Fibroblast of lung (primary cell): ENCODE results near the gene ZNF154. TPM values are rescaled to one million over a fixed set of nuclear protein-coding genes. Genes with fewer than 3 reads are reported as not detected.

Source experiments
- DNase-seq, 2 donors: peaks; one replicate each; pipeline versions ENCODE4 v3.0.0 to v3.0.0-alpha.2; 2010; ENCODE audit warnings: low read depth in 2 of 2
- H2AFZ ChIP-seq: 2 replicates; pipeline ENCODE4 v1.5.1; 2012; ENCODE audit warnings: low read length, control low read depth, inconsistent platforms
- H3K27ac ChIP-seq: 2 replicates; pipeline ENCODE4 v1.5.1; 2011; ENCODE audit warnings: low read length, control low read depth; ENCODE audit not compliant: insufficient read depth
- H3K27me3 ChIP-seq: 2 replicates; pipeline ENCODE4 v1.5.1; 2011; ENCODE audit warnings: mild to moderate bottlenecking, low read length; ENCODE audit not compliant: control insufficient read depth, insufficient read depth
- H3K36me3 ChIP-seq: 2 replicates; pipeline ENCODE4 v1.5.1; 2011; ENCODE audit warnings: low read length; ENCODE audit not compliant: control insufficient read depth, insufficient read depth
- H3K4me1 ChIP-seq: 2 replicates; pipeline ENCODE4 v1.5.1; 2011; ENCODE audit warnings: low read length; ENCODE audit not compliant: control insufficient read depth, insufficient read depth; ENCODE audit errors: extremely low read depth
- H3K4me2 ChIP-seq: 2 replicates; pipeline ENCODE4 v1.5.1; 2011; ENCODE audit warnings: low read length, control low read depth; ENCODE audit not compliant: insufficient read depth; ENCODE audit errors: extremely low read depth
- H3K4me3 ChIP-seq, 4 experiments: fragments of 200-600 bp in 1 of 4; sonication (generic) in 1 of 4; replicated peaks in 1 of 4; 2 replicates each; pipeline ENCODE4 v1.5.1; 2011 to 2016; ENCODE audit warnings: low read length in 4 of 4, low read depth in 3 of 4, mild to moderate bottlenecking in 3 of 4, control low read depth in 2 of 4, inconsistent platforms in 1 of 4, mixed read lengths in 1 of 4; ENCODE audit not compliant: insufficient read depth in 1 of 4; ENCODE audit errors: control extremely low read depth in 1 of 4
- H3K79me2 ChIP-seq: 2 replicates; pipeline ENCODE4 v1.5.1; 2012; ENCODE audit warnings: mild to moderate bottlenecking, low read length, inconsistent platforms; ENCODE audit not compliant: control insufficient read depth, insufficient read depth
- H3K9ac ChIP-seq: 2 replicates; pipeline ENCODE4 v1.5.1; 2011; ENCODE audit warnings: mild to moderate bottlenecking, low read length, control low read depth; ENCODE audit not compliant: insufficient read depth
- H3K9me3 ChIP-seq: 2 replicates; pipeline ENCODE4 v1.5.1; 2012; ENCODE audit warnings: low read depth, low read length; ENCODE audit not compliant: control insufficient read depth, insufficient read depth
- H4K20me1 ChIP-seq: 2 replicates; pipeline ENCODE4 v1.5.1; 2011; ENCODE audit warnings: low read length; ENCODE audit not compliant: control insufficient read depth, insufficient read depth; ENCODE audit errors: extremely low read depth
- EZH2 ChIP-seq: IDR thresholded peaks from 2 replicates; pipeline ENCODE4 v1.5.1; 2012; ENCODE audit warnings: low read length, control low read depth, mild to moderate bottlenecking; ENCODE audit errors: missing control alignments
- polyA plus RNA-seq, 2 donors: library from polyadenylated mRNA; depleted of rRNA in 1 of 2; stranded (reverse) in 1 of 2; unstranded in 1 of 2; fragments of >200 nt; gene quantifications; 2 replicates each; pipeline ENCODE4 v1.2.1, GENCODE V29; 2011 to 2012; ENCODE audit warnings: missing spikeins in 1 of 2
- total RNA-seq: library from RNA; depleted of rRNA; stranded (reverse); fragments of >200 nt; gene quantifications from 2 replicates; pipeline ENCODE4 v1.2.1, GENCODE V29; 2014
- TF ChIP-seq, protein P1 (sequence below), 2 donors: IDR thresholded peaks in 1 of 2; conservative IDR thresholded peaks in 1 of 2; 1 replicate in 1 of 2; 2 replicates in 1 of 2; pipeline ENCODE4 v1.5.1; 2011 to 2012; ENCODE audit warnings: low read length in 2 of 2, control low read depth in 1 of 2, inconsistent platforms in 1 of 2, low read depth in 1 of 2, mild to moderate bottlenecking in 1 of 2

ZNF154 gene
- total and polyA plus RNA-seq, 2 donors (not counting 1 experiment from before 2014, with no cell fraction given), result 2.7 to 6.3 TPM

DNA sequence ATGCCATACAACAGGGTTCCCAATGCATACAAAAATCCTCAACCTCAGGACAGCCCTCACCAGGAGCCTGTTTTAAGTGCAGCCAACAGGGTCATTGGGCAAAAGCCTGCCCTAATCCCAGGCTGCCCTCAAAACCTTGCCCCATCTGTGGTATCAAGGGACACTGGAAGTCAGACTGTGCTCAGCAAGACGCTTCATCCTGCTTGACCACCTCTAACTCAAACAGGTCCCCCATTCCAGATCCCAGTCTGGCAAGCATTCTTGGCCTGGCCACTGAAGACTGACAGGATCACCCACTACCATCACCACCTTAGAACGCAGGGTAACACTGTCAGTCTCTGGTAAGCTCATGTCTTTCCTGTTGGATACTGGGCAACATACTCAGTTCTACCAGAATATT is 55.3 kb downstream of the ZNF154 start:
- Histone ChIP-seq H2AFZ (no peak overlapping the region), H4K20me1 (no peaks in the 10 kb centered on the region), H3K9ac (no peak overlapping the region), H3K27me3 (no peaks in the 10 kb centered on the region), H3K27ac (no peak overlapping the region), H3K4me3 (no peak overlapping the region), H3K4me1 (no peaks in the 10 kb centered on the region), H3K9me3 (no peaks in the 10 kb centered on the region), H3K79me2 (no peaks in the 10 kb centered on the region), H3K4me2 (no peak overlapping the region), H3K36me3 (no peaks in the 10 kb centered on the region)
- TF ChIP-seq, protein P1, sequence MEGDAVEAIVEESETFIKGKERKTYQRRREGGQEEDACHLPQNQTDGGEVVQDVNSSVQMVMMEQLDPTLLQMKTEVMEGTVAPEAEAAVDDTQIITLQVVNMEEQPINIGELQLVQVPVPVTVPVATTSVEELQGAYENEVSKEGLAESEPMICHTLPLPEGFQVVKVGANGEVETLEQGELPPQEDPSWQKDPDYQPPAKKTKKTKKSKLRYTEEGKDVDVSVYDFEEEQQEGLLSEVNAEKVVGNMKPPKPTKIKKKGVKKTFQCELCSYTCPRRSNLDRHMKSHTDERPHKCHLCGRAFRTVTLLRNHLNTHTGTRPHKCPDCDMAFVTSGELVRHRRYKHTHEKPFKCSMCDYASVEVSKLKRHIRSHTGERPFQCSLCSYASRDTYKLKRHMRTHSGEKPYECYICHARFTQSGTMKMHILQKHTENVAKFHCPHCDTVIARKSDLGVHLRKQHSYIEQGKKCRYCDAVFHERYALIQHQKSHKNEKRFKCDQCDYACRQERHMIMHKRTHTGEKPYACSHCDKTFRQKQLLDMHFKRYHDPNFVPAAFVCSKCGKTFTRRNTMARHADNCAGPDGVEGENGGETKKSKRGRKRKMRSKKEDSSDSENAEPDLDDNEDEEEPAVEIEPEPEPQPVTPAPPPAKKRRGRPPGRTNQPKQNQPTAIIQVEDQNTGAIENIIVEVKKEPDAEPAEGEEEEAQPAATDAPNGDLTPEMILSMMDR (conservative IDR thresholded peaks at IDR 0.05 in 1 of 2, IDR thresholded peaks at IDR 0.05 in 1 of 2; ENCODE audit: low read depth in 1 of 2, low read length in 2 of 2), result no peak
- no peak for TF ChIP-seq EZH2
- no peak for DNase-seq

DNA sequence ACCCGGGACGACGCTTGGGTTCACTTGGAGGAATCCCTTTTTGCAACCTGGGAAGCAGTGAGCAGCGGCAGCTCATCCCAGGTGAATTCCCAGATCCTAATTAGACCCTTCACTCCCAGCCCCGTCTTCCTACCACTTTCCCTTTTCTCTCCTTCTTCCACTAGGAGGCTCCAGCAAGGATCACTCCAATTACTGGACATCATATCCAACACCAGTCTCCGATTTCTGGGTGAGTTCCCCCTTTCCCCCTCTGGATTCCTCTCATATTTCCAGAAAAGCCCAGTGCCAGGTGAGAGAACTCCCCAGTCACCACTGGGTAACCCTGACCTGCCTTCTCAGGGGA is 57.4 kb downstream of the ZNF154 start:
- no peak for DNase-seq
- Histone ChIP-seq H3K9ac (no peak overlapping the region), H3K9me3 (no peaks in the 10 kb centered on the region), H3K27me3 (no peaks in the 10 kb centered on the region), H3K4me3 (no peak overlapping the region), H3K4me2 (no peak overlapping the region), H3K36me3 (no peaks in the 10 kb centered on the region), H2AFZ (no peak overlapping the region), H4K20me1 (no peaks in the 10 kb centered on the region), H3K27ac (no peak overlapping the region), H3K79me2 (no peaks in the 10 kb centered on the region), H3K4me1 (no peaks in the 10 kb centered on the region)
- TF ChIP-seq, protein P1 (conservative IDR thresholded peaks at IDR 0.05 in 1 of 2, IDR thresholded peaks at IDR 0.05 in 1 of 2; ENCODE audit: low read depth in 1 of 2, low read length in 2 of 2), result no peak
- TF ChIP-seq EZH2, result no peak

DNA sequence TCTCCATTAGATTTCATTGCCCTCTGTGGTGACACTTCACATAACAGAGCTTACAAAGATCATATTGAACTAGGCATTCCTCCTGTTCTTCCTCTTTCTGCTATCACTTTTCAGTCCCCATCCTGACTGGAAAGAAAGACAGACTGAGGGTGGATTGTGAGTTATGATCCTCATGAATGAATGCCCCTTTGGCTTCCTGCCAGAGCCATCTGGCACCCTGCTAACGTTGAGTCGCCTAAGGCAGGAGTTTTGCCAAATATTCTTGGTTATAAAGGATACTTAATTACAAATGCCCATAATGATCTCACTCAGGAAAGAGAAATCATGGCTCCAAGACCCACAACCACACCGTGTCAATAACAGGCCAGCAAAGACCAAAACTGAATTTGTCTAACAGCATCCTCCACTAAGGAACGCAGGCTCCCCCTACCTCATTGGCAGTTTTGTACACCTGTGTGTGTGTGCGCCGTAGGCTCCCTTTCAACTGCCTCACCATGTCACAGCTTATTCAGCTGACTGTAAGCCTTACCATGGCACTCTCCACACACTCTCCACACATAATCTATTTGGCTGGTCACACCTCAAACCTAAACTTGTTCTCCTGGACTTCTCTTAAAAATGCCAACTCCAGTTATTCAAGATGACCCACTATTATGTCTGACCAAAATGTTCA is 60.5 kb downstream of the ZNF154 start:
- no peak overlapping the region for H3K4me3 ChIP-seq
- no peak overlapping the region for H2AFZ ChIP-seq
- H3K27ac ChIP-seq, result no peak overlapping the region
- H4K20me1 ChIP-seq, result no peaks in the 10 kb centered on the region
- no peaks in the 10 kb centered on the region for H3K27me3 ChIP-seq
- no peaks in the 10 kb centered on the region for H3K4me1 ChIP-seq
- H3K36me3 ChIP-seq, result no peaks in the 10 kb centered on the region
- no peak overlapping the region for H3K4me2 ChIP-seq
- DNase-seq, result no peak
- no peak overlapping the region for H3K9ac ChIP-seq
- TF ChIP-seq, protein P1 (conservative IDR thresholded peaks at IDR 0.05 in 1 of 2, IDR thresholded peaks at IDR 0.05 in 1 of 2; ENCODE audit: low read depth in 1 of 2, low read length in 2 of 2), result no peak
- TF ChIP-seq EZH2, result no peak
- no peaks in the 10 kb centered on the region for H3K79me2 ChIP-seq
- no peaks in the 10 kb centered on the region for H3K9me3 ChIP-seq

Other genes starting within 250 kb of the ZNF154 start
- 16.9 and 29.7 TPM in 2 replicates for gene ZNF772, start 231.6 kb downstream of the ZNF154 start, total RNA-seq
- gene ZNF772, start 231.6 kb downstream of the ZNF154 start, polyA plus RNA-seq, result 6.0 and 7.5 TPM in 2 replicates
- 13.6 and 20.3 TPM in 2 replicates for gene ZNF419, start 221.5 kb downstream of the ZNF154 start, total RNA-seq
- 4.6 and 8.9 TPM in 2 replicates for gene ZNF419, start 221.5 kb downstream of the ZNF154 start, polyA plus RNA-seq
- 20.8 and 39.8 TPM in 2 replicates for gene ZNF773, start 209.3 kb downstream of the ZNF154 start, total RNA-seq
- gene ZNF773, start 209.3 kb downstream of the ZNF154 start, polyA plus RNA-seq, result 6.8 and 9.4 TPM in 2 replicates
- 6.7 and 7.8 TPM in 2 replicates for gene ZNF549, start 181.8 kb downstream of the ZNF154 start, total RNA-seq
- 3.9 and 4.8 TPM in 2 replicates for gene ZNF549, start 181.8 kb downstream of the ZNF154 start, polyA plus RNA-seq
- 6.9 and 8.6 TPM in 2 replicates for gene ZNF550, start 149.3 kb downstream of the ZNF154 start, total RNA-seq
- 4.2 and 5.7 TPM in 2 replicates for gene ZNF550, start 149.3 kb downstream of the ZNF154 start, polyA plus RNA-seq
- 6.9 and 9.2 TPM in 2 replicates for gene ZNF416, start 130.3 kb downstream of the ZNF154 start, total RNA-seq
- 3.9 and 4.5 TPM in 2 replicates for gene ZNF416, start 130.3 kb downstream of the ZNF154 start, polyA plus RNA-seq
- gene ZIK1, start 125.1 kb downstream of the ZNF154 start, total RNA-seq, result 7.1 and 7.2 TPM in 2 replicates
- gene ZIK1, start 125.1 kb downstream of the ZNF154 start, polyA plus RNA-seq, result 3.9 and 5.3 TPM in 2 replicates
- gene ZNF530, start 109.3 kb downstream of the ZNF154 start, total RNA-seq, result 2.5 and 2.8 TPM in 2 replicates
- 1.6 and 2.5 TPM in 2 replicates for gene ZNF530, start 109.3 kb downstream of the ZNF154 start, polyA plus RNA-seq
- gene ZNF134, start 95.0 kb downstream of the ZNF154 start, total RNA-seq, result 22.9 and 30.6 TPM in 2 replicates
- gene ZNF134, start 95.0 kb downstream of the ZNF154 start, polyA plus RNA-seq, result 9.2 and 11.7 TPM in 2 replicates
- 11.6 and 16.8 TPM in 2 replicates for gene ZNF211, start 76.0 kb downstream of the ZNF154 start, total RNA-seq
- gene ZNF211, start 76.0 kb downstream of the ZNF154 start, polyA plus RNA-seq, result 5.3 and 9.1 TPM in 2 replicates
- not detected in 2 replicates for gene ZSCAN4, start 40.3 kb downstream of the ZNF154 start, total RNA-seq
- gene ZSCAN4, start 40.3 kb downstream of the ZNF154 start, polyA plus RNA-seq, result not detected in 2 replicates
- 4.8 and 4.9 TPM in 2 replicates for gene ZNF551, start 27.2 kb downstream of the ZNF154 start, total RNA-seq
- 3.7 and 4.8 TPM in 2 replicates for gene ZNF551, start 27.2 kb downstream of the ZNF154 start, polyA plus RNA-seq
- gene ZNF671, start 18.4 kb upstream of the ZNF154 start, total RNA-seq, result 10.5 and 16.8 TPM in 2 replicates
- 3.4 and 5.2 TPM in 2 replicates for gene ZNF671, start 18.4 kb upstream of the ZNF154 start, polyA plus RNA-seq
- 10.3 and 20.0 TPM in 2 replicates for gene ZNF776, start 37.6 kb upstream of the ZNF154 start, total RNA-seq
- gene ZNF776, start 37.6 kb upstream of the ZNF154 start, polyA plus RNA-seq, result 5.7 and 7.8 TPM in 2 replicates
- gene ZNF586, start 60.5 kb upstream of the ZNF154 start, total RNA-seq, result 14.9 and 16.8 TPM in 2 replicates
- 5.9 and 6.1 TPM in 2 replicates for gene ZNF586, start 60.5 kb upstream of the ZNF154 start, polyA plus RNA-seq
- 3.8 and 3.9 TPM in 2 replicates for gene ZNF552, start 105.7 kb upstream of the ZNF154 start, total RNA-seq
- 1.5 and 1.9 TPM in 2 replicates for gene ZNF552, start 105.7 kb upstream of the ZNF154 start, polyA plus RNA-seq
- 12.1 and 12.4 TPM in 2 replicates for gene ZNF587B, start 121.1 kb upstream of the ZNF154 start, total RNA-seq
- gene ZNF587B, start 121.1 kb upstream of the ZNF154 start, polyA plus RNA-seq, result 4.9 and 6.5 TPM in 2 replicates
- 12.1 and 23.6 TPM in 2 replicates for gene ZNF587, start 140.7 kb upstream of the ZNF154 start, total RNA-seq
- 7.4 and 8.8 TPM in 2 replicates for gene ZNF587, start 140.7 kb upstream of the ZNF154 start, polyA plus RNA-seq
- 3.9 and 6.1 TPM in 2 replicates for gene ZNF814, start 179.8 kb upstream of the ZNF154 start, total RNA-seq
- 5.5 and 7.8 TPM in 2 replicates for gene ZNF814, start 179.8 kb upstream of the ZNF154 start, polyA plus RNA-seq
- gene ZNF417, start 207.4 kb upstream of the ZNF154 start, total RNA-seq, result 14.4 and 22.1 TPM in 2 replicates
- gene ZNF417, start 207.4 kb upstream of the ZNF154 start, polyA plus RNA-seq, result 4.6 and 5.9 TPM in 2 replicates
- 8.2 and 8.4 TPM in 2 replicates for gene ZNF418, start 226.2 kb upstream of the ZNF154 start, total RNA-seq
- gene ZNF418, start 226.2 kb upstream of the ZNF154 start, polyA plus RNA-seq, result 2.2 and 3.3 TPM in 2 replicates
- 5.1 and 6.3 TPM in 2 replicates for gene ZNF256, start 238.5 kb upstream of the ZNF154 start, total RNA-seq
- 3.0 and 3.7 TPM in 2 replicates for gene ZNF256, start 238.5 kb upstream of the ZNF154 start, polyA plus RNA-seq